ENCODE measurements around the gene ELOVL1. TPM values are rescaled to one million over a fixed set of nuclear protein-coding genes. Genes with fewer than 3 reads are reported as not detected.
A peak's percentile ranks its signal among the peaks of the same experiment; 100 is the strongest.

ELOVL1 gene
- total and polyA plus RNA-seq, 2 of the 13 experiments (the other 11 are each of a cell fraction or from before 2014, with no cell fraction given): 55.2 to 77.4 TPM

DNA sequence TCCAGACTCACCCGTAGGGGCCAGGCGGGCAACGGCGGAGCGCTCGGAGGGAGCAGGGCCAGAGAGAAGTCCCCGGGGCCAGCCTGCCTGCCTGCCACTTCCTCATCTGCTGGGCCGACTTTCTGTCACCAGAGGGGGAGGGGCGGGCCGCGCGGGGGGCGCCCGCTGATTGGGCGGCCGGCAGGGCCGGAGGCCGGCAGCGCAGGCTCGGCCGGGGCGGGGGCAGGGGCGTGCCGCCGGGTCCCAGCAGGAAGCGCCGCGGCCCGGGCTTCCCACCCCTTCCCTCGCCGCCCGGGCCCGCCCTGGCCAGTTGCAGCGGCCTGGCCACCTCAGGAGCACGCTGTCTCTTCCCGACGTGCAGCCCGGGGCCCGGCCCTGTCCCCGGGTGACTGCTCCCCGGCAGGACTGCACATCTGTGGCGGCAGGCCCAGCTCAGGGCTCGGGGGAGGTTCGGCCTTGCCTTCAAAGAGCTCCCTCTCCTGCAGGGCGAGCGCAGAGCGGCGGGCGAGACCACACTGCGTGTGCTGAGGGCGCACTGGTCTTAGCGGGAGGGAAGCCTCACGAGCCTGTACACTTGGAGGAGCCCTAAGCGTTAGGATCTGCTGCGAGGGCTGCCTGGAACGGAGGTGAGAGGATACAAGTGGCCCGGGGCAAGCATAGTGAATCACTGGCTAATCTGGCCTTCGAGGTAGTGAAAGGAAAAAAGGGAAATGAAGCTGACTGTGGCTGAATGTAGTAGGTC, at the start of gene ELOVL1 (continued):
- TF ChIP-seq NR2C2 (CRISPR knock-in tag; IDR thresholded peaks at IDR 0.05; ENCODE audit: borderline replicate concordance) (no peak; the same call in 1 of the 2 replicates), ZNF326 (CRISPR knock-in tag; IDR thresholded peaks at IDR 0.05; ENCODE audit: borderline replicate concordance) (no peak), SUZ12 (IDR thresholded peaks at IDR 0.05; ENCODE audit: low read depth, low read length) (no peak), ZNF510 (CRISPR knock-in tag; IDR thresholded peaks at IDR 0.05; ENCODE audit: low read depth) (no peak), NCOA5 (CRISPR knock-in tag; IDR thresholded peaks at IDR 0.05) (no peak), SRSF1 (optimal IDR thresholded peaks at IDR 0.05; ENCODE audit: low read depth, low read length) (peak; percentile 30), CHD4 (IDR thresholded peaks at IDR 0.05; ENCODE audit: borderline replicate concordance, low read length) (no peak), ATAD3A (CRISPR knock-in tag; IDR thresholded peaks at IDR 0.05) (0 out of 2 replicates have a peak, but pooled peaks have one; percentile 76), PRMT3 (CRISPR knock-in tag; IDR thresholded peaks at IDR 0.05; ENCODE audit: borderline replicate concordance, low read depth) (no peak), CCDC6 (CRISPR knock-in tag; IDR thresholded peaks at IDR 0.05) (no peak; the same call in none of the 2 replicates), ZNF570 (CRISPR knock-in tag; IDR thresholded peaks at IDR 0.05; ENCODE audit: borderline replicate concordance) (no peak), NRL (CRISPR knock-in tag; IDR thresholded peaks at IDR 0.05; ENCODE audit: borderline replicate concordance) (peak; percentile 81), CHCHD3 (CRISPR knock-in tag; IDR thresholded peaks at IDR 0.05) (peak; percentile 34), BHLHE40 (IDR thresholded peaks at IDR 0.05; ENCODE audit: low read length) (no peak), ZNF3 (CRISPR knock-in tag; IDR thresholded peaks at IDR 0.05) (no peak), FIP1L1 (IDR thresholded peaks at IDR 0.05; ENCODE audit: borderline replicate concordance, insufficient read depth, low read depth, low read length) (no peak), HOXD1 (CRISPR knock-in tag; IDR thresholded peaks at IDR 0.05) (0 out of 2 replicates have a peak, but pooled peaks have one; percentile 71), ZNF34 (CRISPR knock-in tag; IDR thresholded peaks at IDR 0.05; ENCODE audit: borderline replicate concordance) (no peak), ZBTB42 (CRISPR knock-in tag; IDR thresholded peaks at IDR 0.05) (0 out of 2 replicates have a peak, but pooled peaks have one; percentile 47), STAG1 (CRISPR knock-in tag; IDR thresholded peaks at IDR 0.05) (peak; percentile 44; the same call in 1 of the 2 replicates), ELF1 (CRISPR knock-in tag; IDR thresholded peaks at IDR 0.05) (peak; percentile 62), EZH2 (conservative IDR thresholded peaks at IDR 0.05; ENCODE audit: low read depth, low read length) (no peak), ZNF841 (CRISPR knock-in tag; IDR thresholded peaks at IDR 0.05; ENCODE audit: borderline replicate concordance) (peak; percentile 90; the same call in 1 of the 2 replicates), HDAC6 (IDR thresholded peaks at IDR 0.05; ENCODE audit: low read depth, low read length) (no peak), ZNF124 (CRISPR knock-in tag; IDR thresholded peaks at IDR 0.05) (peak; percentile 86; the same call in 1 of the 2 replicates)
- TF ChIP-seq, protein P1, sequence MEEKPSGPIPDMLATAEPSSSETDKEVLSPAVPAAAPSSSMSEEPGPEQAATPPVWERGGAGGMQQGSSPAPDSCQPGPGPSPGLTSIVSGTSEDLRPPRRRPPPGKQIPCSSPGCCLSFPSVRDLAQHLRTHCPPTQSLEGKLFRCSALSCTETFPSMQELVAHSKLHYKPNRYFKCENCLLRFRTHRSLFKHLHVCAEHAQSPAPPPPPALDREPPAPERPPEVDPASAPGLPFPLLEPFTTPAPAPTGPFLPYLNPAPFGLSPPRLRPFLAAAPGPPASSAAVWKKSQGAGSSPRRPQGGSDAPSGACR (CRISPR knock-in tag; IDR thresholded peaks at IDR 0.05): no peak
- TF ChIP-seq, protein P2, sequence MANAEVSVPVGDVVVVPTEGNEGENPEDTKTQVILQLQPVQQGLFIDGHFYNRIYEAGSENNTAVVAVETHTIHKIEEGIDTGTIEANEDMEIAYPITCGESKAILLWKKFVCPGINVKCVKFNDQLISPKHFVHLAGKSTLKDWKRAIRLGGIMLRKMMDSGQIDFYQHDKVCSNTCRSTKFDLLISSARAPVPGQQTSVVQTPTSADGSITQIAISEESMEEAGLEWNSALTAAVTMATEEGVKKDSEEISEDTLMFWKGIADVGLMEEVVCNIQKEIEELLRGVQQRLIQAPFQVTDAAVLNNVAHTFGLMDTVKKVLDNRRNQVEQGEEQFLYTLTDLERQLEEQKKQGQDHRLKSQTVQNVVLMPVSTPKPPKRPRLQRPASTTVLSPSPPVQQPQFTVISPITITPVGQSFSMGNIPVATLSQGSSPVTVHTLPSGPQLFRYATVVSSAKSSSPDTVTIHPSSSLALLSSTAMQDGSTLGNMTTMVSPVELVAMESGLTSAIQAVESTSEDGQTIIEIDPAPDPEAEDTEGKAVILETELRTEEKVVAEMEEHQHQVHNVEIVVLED (CRISPR knock-in tag; IDR thresholded peaks at IDR 0.05; ENCODE audit: borderline replicate concordance): no peak
- TF ChIP-seq, protein P3, sequence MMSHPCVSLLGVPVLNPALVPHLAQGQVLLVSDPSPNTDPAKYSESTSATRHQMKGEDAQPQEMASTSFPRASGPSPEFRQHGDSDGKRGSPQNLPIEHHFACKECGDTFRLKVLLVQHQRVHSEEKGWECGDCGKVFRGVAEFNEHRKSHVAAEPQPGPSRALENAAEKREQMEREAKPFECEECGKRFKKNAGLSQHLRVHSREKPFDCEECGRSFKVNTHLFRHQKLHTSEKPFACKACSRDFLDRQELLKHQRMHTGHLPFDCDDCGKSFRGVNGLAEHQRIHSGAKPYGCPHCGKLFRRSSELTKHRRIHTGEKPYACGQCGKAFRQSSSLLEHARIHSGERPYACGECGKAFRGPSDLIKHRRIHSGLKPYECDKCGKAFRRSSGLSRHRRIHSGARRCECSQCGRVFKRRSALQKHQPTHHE (CRISPR knock-in tag; IDR thresholded peaks at IDR 0.05; ENCODE audit: borderline replicate concordance): no peak
